Nephron progenitor cell (in vitro differentiated cells): ENCODE results near the gene PBRM1.

Source experiments
- DNase-seq: peaks from one replicate; pipeline ENCODE4 v3.0.0; 2021
- H3K27ac Mint-ChIP-seq: 2 replicates; pipeline ENCODE4 v1.8.0; 2021; ENCODE audit warnings: mild to moderate bottlenecking, moderate library complexity, mixed read lengths
- H3K27me3 Mint-ChIP-seq: 2 replicates; pipeline ENCODE4 v1.8.0; 2021; ENCODE audit warnings: mild to moderate bottlenecking, low read depth, mixed read lengths; ENCODE audit not compliant: poor library complexity
- H3K36me3 Mint-ChIP-seq: 2 replicates; pipeline ENCODE4 v1.8.0; 2021; ENCODE audit warnings: low read depth, mixed read lengths
- H3K4me1 Mint-ChIP-seq: 2 replicates; pipeline ENCODE4 v1.8.0; 2021; ENCODE audit warnings: mixed read lengths
- H3K4me3 Mint-ChIP-seq: 2 replicates; pipeline ENCODE4 v1.8.0; 2021; ENCODE audit warnings: mild to moderate bottlenecking, moderate library complexity, mixed read lengths
- H3K9me3 Mint-ChIP-seq: 2 replicates; pipeline ENCODE4 v1.8.0; 2021; ENCODE audit warnings: mild to moderate bottlenecking, moderate library complexity, mixed read lengths
- TF ChIP-seq, protein P1 (sequence below): fragments of 200-600 bp; sonication (generic); IDR thresholded peaks from 2 replicates; pipeline ENCODE4 v1.5.0; 2021; ENCODE audit warnings: antibody characterized with exemption

Gene PBRM1

DNA sequence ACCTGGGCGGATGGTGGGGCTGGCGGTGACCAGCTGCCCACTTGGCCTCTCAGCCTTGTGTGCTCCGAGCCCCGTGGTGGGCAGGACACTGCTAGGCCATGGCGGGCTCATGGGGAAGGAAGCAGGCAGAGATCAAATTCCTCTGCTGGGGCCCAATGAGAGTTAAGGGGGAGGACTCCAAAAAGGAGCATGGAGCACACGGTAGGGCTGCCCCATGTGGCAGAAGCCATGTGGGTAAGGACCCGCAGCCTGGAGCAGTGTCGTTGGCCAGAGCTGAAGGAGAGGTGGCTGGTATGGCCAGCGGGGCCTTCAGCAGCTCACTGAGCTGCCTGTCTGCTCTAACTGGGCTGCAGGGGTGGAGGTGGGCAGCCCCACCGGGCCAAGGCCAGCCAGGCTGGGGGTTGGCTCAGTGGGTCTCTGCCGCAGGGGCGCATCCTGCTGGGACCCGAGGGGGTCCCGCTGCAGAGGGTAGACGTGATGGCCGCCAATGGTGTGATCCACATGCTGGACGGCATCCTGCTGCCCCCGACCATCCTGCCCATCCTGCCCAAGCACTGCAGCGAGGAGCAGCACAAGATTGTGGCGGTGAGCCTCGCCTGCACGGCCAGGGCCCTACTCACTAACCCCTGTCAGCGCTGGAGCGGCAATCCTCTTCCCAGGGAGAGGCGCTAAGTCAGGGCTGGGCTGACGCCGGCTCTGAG, 179.3 kb downstream of the PBRM1 start:
- Mint-ChIP-seq H3K27ac (no peak overlapping the region), H3K4me3 (no peak overlapping the region), H3K27me3 (peaks cover 5% of the 10 kb centered on the region), H3K4me1 (peaks cover 8% of the 10 kb centered on the region), H3K36me3 (no peaks in the 10 kb centered on the region), H3K9me3 (no peaks in the 10 kb centered on the region)
- no peak for DNase-seq
- TF ChIP-seq, protein P1, sequence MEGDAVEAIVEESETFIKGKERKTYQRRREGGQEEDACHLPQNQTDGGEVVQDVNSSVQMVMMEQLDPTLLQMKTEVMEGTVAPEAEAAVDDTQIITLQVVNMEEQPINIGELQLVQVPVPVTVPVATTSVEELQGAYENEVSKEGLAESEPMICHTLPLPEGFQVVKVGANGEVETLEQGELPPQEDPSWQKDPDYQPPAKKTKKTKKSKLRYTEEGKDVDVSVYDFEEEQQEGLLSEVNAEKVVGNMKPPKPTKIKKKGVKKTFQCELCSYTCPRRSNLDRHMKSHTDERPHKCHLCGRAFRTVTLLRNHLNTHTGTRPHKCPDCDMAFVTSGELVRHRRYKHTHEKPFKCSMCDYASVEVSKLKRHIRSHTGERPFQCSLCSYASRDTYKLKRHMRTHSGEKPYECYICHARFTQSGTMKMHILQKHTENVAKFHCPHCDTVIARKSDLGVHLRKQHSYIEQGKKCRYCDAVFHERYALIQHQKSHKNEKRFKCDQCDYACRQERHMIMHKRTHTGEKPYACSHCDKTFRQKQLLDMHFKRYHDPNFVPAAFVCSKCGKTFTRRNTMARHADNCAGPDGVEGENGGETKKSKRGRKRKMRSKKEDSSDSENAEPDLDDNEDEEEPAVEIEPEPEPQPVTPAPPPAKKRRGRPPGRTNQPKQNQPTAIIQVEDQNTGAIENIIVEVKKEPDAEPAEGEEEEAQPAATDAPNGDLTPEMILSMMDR, result no peak

DNA sequence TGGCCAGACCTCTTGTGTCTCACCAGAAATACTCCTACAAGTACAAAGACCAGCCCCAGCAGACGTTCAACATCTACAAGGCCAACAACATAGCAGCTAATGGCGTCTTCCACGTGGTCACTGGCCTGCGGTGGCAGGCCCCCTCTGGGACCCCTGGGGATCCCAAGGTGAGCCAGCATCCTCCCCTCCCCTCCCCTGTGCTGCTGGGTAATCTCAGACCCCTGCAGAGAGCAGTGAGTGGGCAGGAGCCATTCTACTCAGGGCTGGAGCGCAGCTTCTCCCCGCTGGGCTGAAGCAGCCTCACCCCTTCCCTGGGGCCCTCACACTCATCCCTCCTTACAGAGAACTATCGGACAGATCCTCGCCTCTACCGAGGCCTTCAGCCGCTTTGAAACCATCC, 180.7 kb downstream of the PBRM1 start:
- H3K4me1 Mint-ChIP-seq, result peaks cover 8% of the 10 kb centered on the region
- H3K27ac Mint-ChIP-seq, result no peak overlapping the region
- TF ChIP-seq, protein P1, result no peak
- H3K36me3 Mint-ChIP-seq, result no peaks in the 10 kb centered on the region
- peaks cover 2% of the 10 kb centered on the region for H3K27me3 Mint-ChIP-seq
- DNase-seq, result no peak
- H3K9me3 Mint-ChIP-seq, result no peaks in the 10 kb centered on the region
- H3K4me3 Mint-ChIP-seq, result no peak overlapping the region

DNA sequence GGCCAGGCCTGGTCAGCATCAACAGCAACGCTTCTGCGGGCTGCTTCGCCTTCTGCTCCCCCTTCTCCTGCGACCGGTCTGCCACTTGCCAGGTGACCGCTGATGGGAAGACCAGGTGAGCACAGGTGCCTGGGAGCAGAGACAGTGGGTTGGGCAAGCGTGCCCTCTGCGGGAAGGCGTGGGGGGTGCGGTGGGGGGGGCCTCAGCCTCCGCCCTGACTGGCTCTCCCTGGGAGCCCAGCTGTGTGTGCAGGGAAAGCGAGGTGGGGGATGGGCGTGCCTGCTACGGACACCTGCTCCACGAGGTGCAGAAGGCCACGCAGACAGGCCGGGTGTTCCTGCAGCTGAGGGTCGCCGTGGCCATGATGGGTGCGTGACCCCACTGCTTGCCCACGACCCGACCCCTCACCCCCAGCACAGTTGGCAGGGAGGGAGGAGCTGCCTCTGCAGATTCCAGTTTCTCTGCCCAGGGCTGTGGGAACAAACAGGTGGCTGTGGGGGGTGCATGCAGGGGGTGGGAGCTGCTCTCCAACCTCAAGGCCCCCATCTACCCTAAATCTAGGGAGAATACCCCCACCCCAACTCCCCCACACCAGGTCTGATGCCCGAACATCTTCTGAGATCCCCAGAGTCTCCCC, 181.8 kb downstream of the PBRM1 start:
- Mint-ChIP-seq H3K4me1 (peaks cover 8% of the 10 kb centered on the region), H3K9me3 (no peaks in the 10 kb centered on the region), H3K36me3 (no peaks in the 10 kb centered on the region), H3K4me3 (no peak overlapping the region), H3K27ac (no peak overlapping the region), H3K27me3 (peaks cover 2% of the 10 kb centered on the region)
- TF ChIP-seq, protein P1, result no peak
- DNase-seq, result no peak

DNA sequence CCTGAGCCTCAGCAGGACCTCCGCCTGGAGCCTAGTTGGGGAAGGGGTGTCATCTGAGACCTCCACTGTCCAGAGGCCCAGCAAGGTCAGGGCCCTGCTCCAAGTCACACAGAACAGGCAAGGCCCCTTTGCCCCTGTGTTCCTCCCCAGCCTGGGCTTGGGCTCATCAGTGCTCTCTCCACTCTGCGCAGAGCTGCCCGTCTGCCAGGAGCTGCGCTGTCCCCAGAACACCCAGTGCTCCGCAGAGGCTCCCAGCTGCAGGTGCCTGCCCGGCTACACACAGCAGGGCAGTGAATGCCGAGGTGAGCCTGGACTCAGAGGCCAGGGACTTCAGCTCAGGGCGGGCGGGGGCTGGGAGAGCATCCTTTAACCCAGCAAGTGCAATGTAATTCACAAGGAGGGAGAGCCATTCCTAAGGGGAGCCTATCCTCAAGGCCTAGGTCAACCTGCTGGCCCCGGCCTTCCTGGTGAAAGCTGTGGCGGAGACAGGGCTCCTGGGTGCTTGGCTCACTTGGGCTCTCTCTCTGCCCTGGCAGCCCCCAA, 182.8 kb downstream of the PBRM1 start:
- no peaks in the 10 kb centered on the region for H3K9me3 Mint-ChIP-seq
- no peaks in the 10 kb centered on the region for H3K36me3 Mint-ChIP-seq
- H3K4me1 Mint-ChIP-seq, result peaks cover 8% of the 10 kb centered on the region
- no peak for DNase-seq
- H3K27me3 Mint-ChIP-seq, result peaks cover 2% of the 10 kb centered on the region
- TF ChIP-seq, protein P1, result no peak
- H3K4me3 Mint-ChIP-seq, result no peak overlapping the region
- H3K27ac Mint-ChIP-seq, result no peak overlapping the region

DNA sequence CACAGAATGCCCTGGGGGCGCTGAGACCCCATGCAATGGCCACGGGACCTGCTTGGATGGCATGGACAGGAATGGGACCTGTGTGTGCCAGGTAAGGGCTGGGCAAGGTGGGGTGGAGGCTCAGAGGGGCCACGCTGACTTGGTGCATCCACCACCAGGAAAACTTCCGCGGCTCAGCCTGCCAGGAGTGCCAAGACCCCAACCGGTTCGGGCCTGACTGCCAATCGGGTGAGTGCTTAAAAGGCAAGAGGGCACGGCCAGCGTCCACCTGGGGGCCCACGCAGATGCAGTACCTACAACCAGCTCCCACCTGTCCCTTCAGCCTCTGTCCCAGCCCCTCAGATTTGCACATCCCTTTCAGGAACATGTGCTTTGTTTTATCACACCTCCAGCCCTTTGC, 183.7 kb downstream of the PBRM1 start:
- H3K4me3 Mint-ChIP-seq, result no peak overlapping the region
- TF ChIP-seq, protein P1, result no peak
- no peak for DNase-seq
- H3K27me3 Mint-ChIP-seq, result peaks cover 2% of the 10 kb centered on the region
- no peaks in the 10 kb centered on the region for H3K9me3 Mint-ChIP-seq
- H3K27ac Mint-ChIP-seq, result no peak overlapping the region
- H3K36me3 Mint-ChIP-seq, result no peaks in the 10 kb centered on the region
- H3K4me1 Mint-ChIP-seq, result peaks cover 2% of the 10 kb centered on the region
